ENCODE measurements around the gene GJB5.
"Not testable (repeated sequence)": the region's sequence is repeated elsewhere in the genome, so short reads cannot be mapped to it uniquely, and the experiment has no call there.

GJB5 gene

GRCh38 chr1:34761776-34762307 lies 7.0 kb downstream of the GJB5 start:
- H3K4me3 ChIP-seq (ENCODE audit: low read length): no peak overlapping the region
- no peak for TF ChIP-seq CTCF (IDR thresholded peaks at IDR 0.05; ENCODE audit: insufficient read depth, low read depth, low read length, missing control alignments)

GRCh38 chr1:34762474-34763141 lies 7.8 kb downstream of the GJB5 start:
- no peak overlapping the region for H3K4me3 ChIP-seq (ENCODE audit: low read length)
- no peak for TF ChIP-seq CTCF (IDR thresholded peaks at IDR 0.05; ENCODE audit: insufficient read depth, low read depth, low read length, missing control alignments)
- peak; percentile 72 for DNase-seq (ENCODE audit: low read depth)

More at GRCh38 chr1:34761776-34762307, 7.0 kb downstream of the GJB5 start:
- no peak for DNase-seq (ENCODE audit: low read depth)

GRCh38 chr1:34763142-34763781 lies 8.4 kb downstream of the GJB5 start:
- no peak for TF ChIP-seq CTCF (IDR thresholded peaks at IDR 0.05; ENCODE audit: insufficient read depth, low read depth, low read length, missing control alignments)
- H3K4me3 ChIP-seq (ENCODE audit: low read length): no peak overlapping the region
- DNase-seq (ENCODE audit: low read depth): peak; percentile 95

- DNase-seq (ENCODE audit: low read depth): no peak
- no peak overlapping the region for H3K4me3 ChIP-seq (ENCODE audit: low read length)
- no peak for TF ChIP-seq CTCF (IDR thresholded peaks at IDR 0.05; ENCODE audit: insufficient read depth, low read depth, low read length, missing control alignments)
These were observed 14.0 kb downstream of the GJB5 start for GRCh38 chr1:34768856-34769255.

GRCh38 chr1:34770891-34771504 lies 16.2 kb downstream of the GJB5 start:
- TF ChIP-seq CTCF (IDR thresholded peaks at IDR 0.05; ENCODE audit: insufficient read depth, low read depth, low read length, missing control alignments): no peak
- peak; percentile 73 for DNase-seq (ENCODE audit: low read depth)
- no peak overlapping the region for H3K4me3 ChIP-seq (ENCODE audit: low read length)

- no peak for TF ChIP-seq CTCF (IDR thresholded peaks at IDR 0.05; ENCODE audit: insufficient read depth, low read depth, low read length, missing control alignments)
- no peak for DNase-seq (ENCODE audit: low read depth)
- H3K4me3 ChIP-seq (ENCODE audit: low read length): no peak overlapping the region
These were observed 16.9 kb downstream of the GJB5 start for GRCh38 chr1:34771573-34772371.

GRCh38 chr1:34773114-34773513 lies 18.3 kb downstream of the GJB5 start:
- H3K4me3 ChIP-seq (ENCODE audit: low read length); DNase-seq (ENCODE audit: low read depth): not testable (repeated sequence)
